Spleen (tissue), 11 donors: ENCODE results near the gene SMCHD1. TPM values are rescaled to one million over a fixed set of nuclear protein-coding genes. Genes with fewer than 3 reads are reported as not detected.

Source experiments
- DNase-seq: peaks from one replicate; pipeline ENCODE4 v3.0.0-alpha.2; 2020
- H3K27ac ChIP-seq, 8 donors: fragments of 200-600 bp; sonication (generic) in 7 of 8; 1 replicate in 4 of 8; 2 replicates in 4 of 8; pipeline versions ENCODE4 v1.5.0 to v1.8.0; 2016 to 2021; ENCODE audit warnings: inconsistent platforms in 4 of 8, mild to moderate bottlenecking in 4 of 8, moderate library complexity in 1 of 8
- H3K27me3 ChIP-seq, 7 donors: fragments of 200-600 bp; sonication (generic) in 6 of 7; replicated peaks in 1 of 7; 1 replicate in 4 of 7; 2 replicates in 3 of 7; pipeline versions ENCODE4 v1.5.0 to v1.8.0; 2016 to 2021; ENCODE audit warnings: inconsistent platforms in 3 of 7, mild to moderate bottlenecking in 1 of 7
- H3K36me3 ChIP-seq, 6 donors: fragments of 200-600 bp; sonication (generic) in 5 of 6; 1 replicate in 4 of 6; 2 replicates in 2 of 6; pipeline versions ENCODE4 v1.5.0 to v1.8.0; 2016 to 2021; ENCODE audit warnings: inconsistent platforms in 2 of 6
- H3K4me1 ChIP-seq, 6 donors: fragments of 200-600 bp; sonication (generic) in 5 of 6; 1 replicate in 3 of 6; 2 replicates in 3 of 6; pipeline versions ENCODE4 v1.5.0 to v1.8.0; 2016 to 2021; ENCODE audit warnings: inconsistent platforms in 3 of 6
- H3K4me3 ChIP-seq, 8 donors: fragments of 200-600 bp; sonication (generic) in 7 of 8; 1 replicate in 4 of 8; 2 replicates in 4 of 8; pipeline versions ENCODE4 v1.5.0 to v1.8.0; 2016 to 2021; ENCODE audit warnings: inconsistent platforms in 4 of 8, mild to moderate bottlenecking in 4 of 8, moderate library complexity in 2 of 8
- H3K9me3 ChIP-seq, 8 donors: fragments of 200-600 bp; sonication (generic) in 7 of 8; 1 replicate in 4 of 8; 2 replicates in 4 of 8; pipeline versions ENCODE4 v1.5.0 to v1.8.0; 2016 to 2021; ENCODE audit warnings: inconsistent platforms in 4 of 8
- POLR2A ChIP-seq, 3 donors: fragments of 450-650 bp; IDR thresholded peaks; one replicate each; pipeline ENCODE4 v1.5.1; 2017; ENCODE audit warnings: antibody characterized with exemption in 3 of 3, mild to moderate bottlenecking in 1 of 3
- POLR2AphosphoS5 ChIP-seq, 3 donors: sonication (generic); formaldehyde crosslinking; IDR thresholded peaks; one replicate each; pipeline ENCODE4 v1.5.1; 2017; ENCODE audit warnings: antibody characterized with exemption in 3 of 3
- WGBS, 5 donors: extraction: QIAGEN DNeasy Blood & Tissue Kit in 3 of 5; methylation state at CpG; one replicate each; pipeline versions ENCODE4 v1.1.5 to v1.1.7; 2013 to 2018; 5-methylcytosine and 5-hydroxymethylcytosine counted together
- intact Hi-C: fragments of 100-400 bp; cut with DNase I; formaldehyde crosslinking; loops from one replicate; pipeline ENCODE4 v1.15.0; 2023; ENCODE audit warnings: low total_unique reads
- polyA plus RNA-seq, 3 donors: library from polyadenylated mRNA; stranded (reverse); fragments of 200-250 nt; gene quantifications; one replicate each; pipeline ENCODE4 v1.2.1, GENCODE V29; 2013
- total RNA-seq, 7 donors: library from RNA; depleted of rRNA in 3 of 7; stranded (reverse); fragments of >200 nt in 3 of 7; fragmentation: NEBNext Ultra II Directional in 4 of 7; extraction: Animal tissue kit (Norgen Biotek cat#: 25700) in 4 of 7; gene quantifications; one replicate each; pipeline versions ENCODE4 v1.1.0 to v1.2.1, GENCODE V29; 2016 to 2021
- TF ChIP-seq, protein P1 (sequence below), 11 experiments: fragments of 200-600 bp in 7 of 11; fragments of 450-650 bp in 4 of 11; sonication (generic) in 4 of 11; IDR thresholded peaks in 8 of 11; conservative IDR thresholded peaks in 3 of 11; 1 replicate in 7 of 11; 2 replicates in 4 of 11; pipeline versions ENCODE4 v1.4.0 to v1.8.0; 2016 to 2021; ENCODE audit warnings: antibody characterized with exemption in 11 of 11, inconsistent platforms in 4 of 11, mild to moderate bottlenecking in 1 of 11
- donor health status: healthy with polysubstance abuse.
- donor health status: DM: no; HTN: no; CAD: no; lungs with moderate emphysema.
- donor health status: DM: no; HTN: no; CAD: no.
- donor health status: Bipolar disorder and iron deficiency.
- donor health status: healthy.
- donor health status: DM: no; HTN: no; CAD: no.
- donor health status: DM: yes; HTN: yes; CAD: no.

Gene SMCHD1
- total and polyA plus RNA-seq, 10 donors, result 14.7 to 361 (median 148) TPM

- TF ChIP-seq, protein P1, sequence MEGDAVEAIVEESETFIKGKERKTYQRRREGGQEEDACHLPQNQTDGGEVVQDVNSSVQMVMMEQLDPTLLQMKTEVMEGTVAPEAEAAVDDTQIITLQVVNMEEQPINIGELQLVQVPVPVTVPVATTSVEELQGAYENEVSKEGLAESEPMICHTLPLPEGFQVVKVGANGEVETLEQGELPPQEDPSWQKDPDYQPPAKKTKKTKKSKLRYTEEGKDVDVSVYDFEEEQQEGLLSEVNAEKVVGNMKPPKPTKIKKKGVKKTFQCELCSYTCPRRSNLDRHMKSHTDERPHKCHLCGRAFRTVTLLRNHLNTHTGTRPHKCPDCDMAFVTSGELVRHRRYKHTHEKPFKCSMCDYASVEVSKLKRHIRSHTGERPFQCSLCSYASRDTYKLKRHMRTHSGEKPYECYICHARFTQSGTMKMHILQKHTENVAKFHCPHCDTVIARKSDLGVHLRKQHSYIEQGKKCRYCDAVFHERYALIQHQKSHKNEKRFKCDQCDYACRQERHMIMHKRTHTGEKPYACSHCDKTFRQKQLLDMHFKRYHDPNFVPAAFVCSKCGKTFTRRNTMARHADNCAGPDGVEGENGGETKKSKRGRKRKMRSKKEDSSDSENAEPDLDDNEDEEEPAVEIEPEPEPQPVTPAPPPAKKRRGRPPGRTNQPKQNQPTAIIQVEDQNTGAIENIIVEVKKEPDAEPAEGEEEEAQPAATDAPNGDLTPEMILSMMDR (IDR thresholded peaks at IDR 0.05 in 8 of 11, conservative IDR thresholded peaks at IDR 0.05 in 3 of 11), result peak in 1 of 11 experiments; percentile 1
- TF ChIP-seq POLR2A (IDR thresholded peaks at IDR 0.05) (peak in 1 of 3 donors; percentile 24), POLR2AphosphoS5 (IDR thresholded peaks at IDR 0.05) (peak; percentile 30 to 72 (median 42))
- Histone ChIP-seq H3K9me3 (no peaks in the 10 kb centered on the region), H3K27me3 (no peaks in the 10 kb centered on the region), H3K27ac (peak overlapping the region; percentile 97 to 100 (median 100)), H3K4me3 (peak overlapping the region; percentile 60 to 94 (median 84)), H3K4me1 (peaks cover 28 to 81% (median 52%) of the 10 kb centered on the region in 6 donors), H3K36me3 (peaks cover 0 to 14% (median 0%) of the 10 kb centered on the region in 6 donors)
- WGBS, 5 donors, result 0 to 1% (median 0%) methylated on average over 27 to 49 of the region's 49 CpGs
- DNase-seq, result peak; percentile 93
- intact Hi-C loops, result no loop called here
Measured at GRCh38 chr18:2656237-2656980, 883 bp downstream of the SMCHD1 start.

DNA sequence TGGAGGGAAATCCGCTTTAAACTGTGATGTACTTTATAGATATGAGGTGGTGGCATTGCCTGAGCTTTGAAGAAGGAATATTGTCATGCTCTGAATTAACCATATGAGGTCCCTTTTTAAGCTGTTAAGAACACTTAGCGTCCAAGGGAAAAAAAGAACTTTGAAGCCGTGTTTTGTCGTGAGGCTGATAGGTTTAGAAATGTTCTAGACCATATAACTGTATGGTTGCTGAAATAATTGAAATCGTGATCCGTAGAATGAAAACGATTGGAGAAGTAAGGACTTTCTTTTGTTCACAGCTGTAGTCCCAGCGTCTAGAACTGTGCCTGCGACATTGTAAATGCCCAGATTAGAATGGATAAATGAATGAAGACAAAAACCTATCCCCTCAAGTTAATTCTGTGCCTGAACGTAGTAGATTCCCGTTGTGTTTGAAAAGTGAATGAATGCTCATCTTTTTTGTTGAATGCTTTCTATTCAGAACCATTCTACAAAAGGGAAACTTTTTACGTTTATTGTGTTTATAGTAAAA, 1.5 kb downstream of the SMCHD1 start:
- Histone ChIP-seq H3K36me3 (peaks cover 0 to 14% (median 0%) of the 10 kb centered on the region in 6 donors), H3K27ac (peak overlapping the region; percentile 97 to 100 (median 100)), H3K27me3 (no peaks in the 10 kb centered on the region), H3K4me3 (peak overlapping the region; percentile 60 to 94 (median 84)), H3K9me3 (no peaks in the 10 kb centered on the region), H3K4me1 (peaks cover 28 to 77% (median 52%) of the 10 kb centered on the region in 6 donors)
- no peak for DNase-seq
- 2 to 4% (median 2%) methylated on average over 12 of the region's 12 CpGs for WGBS, 5 donors
- TF ChIP-seq POLR2AphosphoS5 (IDR thresholded peaks at IDR 0.05) (no peak), POLR2A (IDR thresholded peaks at IDR 0.05) (no peak)
- TF ChIP-seq, protein P1 (IDR thresholded peaks at IDR 0.05 in 8 of 11, conservative IDR thresholded peaks at IDR 0.05 in 3 of 11), result no peak
- intact Hi-C loops, result no loop called here

DNA sequence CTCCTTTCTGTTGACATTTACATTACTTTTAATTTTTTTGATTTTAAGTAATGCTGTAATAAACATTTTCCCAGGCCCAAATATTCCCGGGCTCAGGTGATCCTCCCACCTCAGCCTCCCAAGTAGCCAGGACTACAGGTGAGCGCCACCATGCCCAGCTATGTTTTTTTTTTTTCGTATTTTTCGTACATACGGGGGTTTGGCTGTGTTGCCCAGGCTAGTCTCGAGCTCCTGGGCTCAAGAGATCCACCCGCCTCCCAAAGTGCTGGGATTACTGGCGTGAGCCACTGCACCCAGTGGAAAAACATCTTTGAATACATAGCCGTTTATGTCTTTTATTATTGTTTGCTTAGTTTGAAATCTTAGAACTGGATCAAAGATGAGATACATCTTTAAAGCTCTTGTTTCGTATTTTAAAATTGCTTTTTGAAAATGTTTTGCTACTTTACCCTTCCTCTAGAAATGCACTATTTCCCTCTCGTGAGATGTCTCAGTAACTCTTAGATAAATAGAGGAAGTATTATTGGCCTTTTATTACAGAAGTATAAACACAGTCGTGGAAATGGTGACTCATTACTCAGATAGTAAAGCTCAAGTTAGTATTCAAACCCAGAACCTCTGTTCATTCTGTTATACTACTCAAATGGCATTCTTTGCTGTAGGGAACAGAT, 2.4 kb downstream of the SMCHD1 start:
- peak overlapping the region; percentile 97 to 100 (median 100) for H3K27ac ChIP-seq
- H3K4me3 ChIP-seq, result peak overlapping the region; percentile 60 to 94 (median 84)
- WGBS, 5 donors, result 34 to 48% (median 45%) methylated on average over 12 of the region's 12 CpGs
- H3K27me3 ChIP-seq, result no peaks in the 10 kb centered on the region
- no peaks in the 10 kb centered on the region for H3K9me3 ChIP-seq
- DNase-seq, result no peak
- peaks cover 0 to 14% (median 0%) of the 10 kb centered on the region in 6 donors for H3K36me3 ChIP-seq
- H3K4me1 ChIP-seq, result peaks cover 28 to 77% (median 59%) of the 10 kb centered on the region in 6 donors
- intact Hi-C loops, result no loop called here
- TF ChIP-seq POLR2A (IDR thresholded peaks at IDR 0.05), result peak in 1 of 3 donors; percentile 43
- TF ChIP-seq, protein P1 (IDR thresholded peaks at IDR 0.05 in 8 of 11, conservative IDR thresholded peaks at IDR 0.05 in 3 of 11), result no peak
